ENCODE results near the gene CXCL10.

CXCL10 gene

GRCh38 chr4:75992462-75992861 lies 30.8 kb downstream of the CXCL10 start:
- DNase-seq (ENCODE audit: low read depth, low spot score), result no peak

GRCh38 chr4:75989846-75990528 lies 33.3 kb downstream of the CXCL10 start:
- no peak for DNase-seq (ENCODE audit: low read depth, low spot score)

GRCh38 chr4:75985116-75985515 lies 38.2 kb downstream of the CXCL10 start:
- DNase-seq (ENCODE audit: low read depth, low spot score), result no peak

- DNase-seq (ENCODE audit: low read depth, low spot score), result no peak
Measured at GRCh38 chr4:75980576-75980975, 42.7 kb downstream of the CXCL10 start.

- DNase-seq (ENCODE audit: low read depth, low spot score), result no peak
Measured at GRCh38 chr4:75976177-75976576, 47.1 kb downstream of the CXCL10 start.

GRCh38 chr4:75973766-75974165 lies 49.5 kb downstream of the CXCL10 start:
- no peak for DNase-seq (ENCODE audit: low read depth, low spot score)
